PC-9 (cell line): ENCODE data around the gene TLE4. TPM values are rescaled to one million over a fixed set of nuclear protein-coding genes. Genes with fewer than 3 reads are reported as not detected.

ENCODE experiments used
- BruUV-seq: library from RNA; stranded (reverse); fragments of 400-500 nt; replicated peaks from 2 replicates; lab custom pipeline; 2021; lab: Mats Ljungman, UMichigan
- CTCF ChIA-PET: fragments of 300-600 bp; sonication (Branson Sonifier 250); formaldehyde crosslinking; loops from one replicate; lab custom pipeline; 2022; ENCODE audit warnings: antibody characterized with exemption; lab: Charles Lee
- POLR2A ChIA-PET: fragments of 300-600 bp; sonication (Branson Sonifier 250); formaldehyde crosslinking; loops from one replicate; lab custom pipeline; 2022; ENCODE audit warnings: antibody characterized with exemption; ENCODE audit not compliant: unreplicated experiment; lab: Charles Lee
- DNase-seq, 2 experiments: peaks; one replicate each; pipeline versions ENCODE4 v3.0.0 to v3.0.0-alpha.2; 2015 to 2022; ENCODE audit warnings: mixed read lengths in 1 of 2
- H2AFZ ChIP-seq: fragments of 200-600 bp; sonication (generic); 2 replicates; pipeline ENCODE4 v1.8.1; 2017; ENCODE audit warnings: antibody characterized with exemption
- H3F3A ChIP-seq: fragments of 200-600 bp; sonication (generic); 2 replicates; pipeline ENCODE4 v1.8.1; 2017; ENCODE audit warnings: antibody characterized with exemption, mild to moderate bottlenecking, low read depth; ENCODE audit not compliant: insufficient read depth
- H3K27ac ChIP-seq: fragments of 200-600 bp; sonication (generic); 2 replicates; pipeline ENCODE4 v1.6.1; 2016; ENCODE audit warnings: mixed run types
- H3K27me3 ChIP-seq: fragments of 200-600 bp; sonication (generic); 2 replicates; pipeline ENCODE4 v1.6.1; 2016; ENCODE audit warnings: low read depth, mixed run types; ENCODE audit not compliant: insufficient read depth
- H3K36me3 ChIP-seq: fragments of 200-600 bp; sonication (generic); 2 replicates; pipeline ENCODE4 v1.6.1; 2016; ENCODE audit warnings: low read depth, mixed run types
- H3K4me1 ChIP-seq: fragments of 200-600 bp; sonication (generic); replicated peaks from 2 replicates; pipeline ENCODE4 v1.6.1; 2016; ENCODE audit warnings: mixed run types; ENCODE audit not compliant: insufficient read depth
- H3K4me2 ChIP-seq: fragments of 200-600 bp; sonication (generic); 2 replicates; pipeline ENCODE4 v1.6.1; 2017; ENCODE audit warnings: mixed run types
- H3K4me3 ChIP-seq: fragments of 200-600 bp; sonication (generic); 2 replicates; pipeline ENCODE4 v1.6.1; 2016; ENCODE audit warnings: mixed run types
- H3K79me2 ChIP-seq: fragments of 200-600 bp; sonication (generic); 2 replicates; pipeline ENCODE4 v1.6.1; 2017; ENCODE audit warnings: low read depth, mixed run types
- H3K9me2 ChIP-seq: fragments of 200-600 bp; sonication (generic); 2 replicates; pipeline ENCODE4 v1.8.1; 2017; ENCODE audit warnings: mild to moderate bottlenecking; ENCODE audit not compliant: insufficient read depth
- H3K9me3 ChIP-seq: fragments of 200-600 bp; sonication (generic); 2 replicates; pipeline ENCODE4 v1.8.1; 2016; ENCODE audit warnings: low read depth; ENCODE audit not compliant: insufficient read depth
- H4K20me1 ChIP-seq: fragments of 200-600 bp; sonication (generic); 2 replicates; pipeline ENCODE4 v1.8.1; 2017; ENCODE audit not compliant: insufficient read depth
- EZH2 ChIP-seq: fragments of 200-600 bp; sonication (generic); IDR thresholded peaks from 2 replicates; pipeline ENCODE4 v1.8.0; 2017; ENCODE audit warnings: antibody characterized with exemption, low read depth
- intact Hi-C: fragments of 100-400 bp; cut with micrococcal nuclease; formaldehyde crosslinking; loops from one replicate; pipeline ENCODE4 v1.10.0; 2022; ENCODE audit not compliant: unreplicated experiment
- total RNA-seq: library from RNA; stranded (reverse); gene quantifications from 2 replicates; pipeline ENCODE4 v1.2.3, GENCODE V29; 2021
- TF ChIP-seq, protein P1 (sequence below): fragments of 200-600 bp; sonication (generic); conservative IDR thresholded peaks from 2 replicates; pipeline ENCODE4 v1.6.1; 2017; ENCODE audit warnings: mixed run types, antibody characterized with exemption, mild to moderate bottlenecking, moderate library complexity

TLE4 gene
- total RNA-seq, 1 experiment from 2014 or later: not detected

DNA sequence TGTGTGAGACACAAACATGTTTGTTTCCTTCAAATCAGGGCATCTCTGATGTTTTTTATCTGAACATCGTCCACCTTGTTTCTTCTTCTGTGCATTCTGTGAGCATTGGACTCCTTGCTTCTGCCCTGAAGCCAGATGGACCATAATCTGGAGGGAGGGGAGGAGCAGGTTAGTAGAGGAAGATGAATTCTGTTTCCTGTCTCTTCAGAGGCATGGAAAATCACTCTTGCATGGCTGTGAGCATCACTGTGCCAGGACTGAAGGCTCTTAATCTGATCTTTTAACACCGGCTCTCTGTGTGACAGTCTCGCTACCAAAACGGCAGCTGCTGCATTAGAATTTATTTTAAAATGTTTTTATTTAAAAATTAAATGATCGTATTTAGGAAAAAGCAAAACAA is 43.3 kb downstream of the TLE4 start:
- ChIA-PET POLR2A (no interaction called here), CTCF (no interaction called here)
- no TSS peak for BruUV-seq
- Histone ChIP-seq H3K4me3 (no peak overlapping the region), H3K36me3 (no peaks in the 10 kb centered on the region), H3K4me1 (no peaks in the 10 kb centered on the region), H3K9me2 (no peaks in the 10 kb centered on the region), H2AFZ (no peak overlapping the region), H3K4me2 (no peak overlapping the region), H3K79me2 (no peaks in the 10 kb centered on the region), H3K9me3 (no peaks in the 10 kb centered on the region), H3K27ac (no peak overlapping the region), H4K20me1 (no peaks in the 10 kb centered on the region), H3F3A (no peaks in the 10 kb centered on the region), H3K27me3 (no peaks in the 10 kb centered on the region)
- intact Hi-C loops: no loop called here
- DNase-seq: no peak
- TF ChIP-seq, protein P1, sequence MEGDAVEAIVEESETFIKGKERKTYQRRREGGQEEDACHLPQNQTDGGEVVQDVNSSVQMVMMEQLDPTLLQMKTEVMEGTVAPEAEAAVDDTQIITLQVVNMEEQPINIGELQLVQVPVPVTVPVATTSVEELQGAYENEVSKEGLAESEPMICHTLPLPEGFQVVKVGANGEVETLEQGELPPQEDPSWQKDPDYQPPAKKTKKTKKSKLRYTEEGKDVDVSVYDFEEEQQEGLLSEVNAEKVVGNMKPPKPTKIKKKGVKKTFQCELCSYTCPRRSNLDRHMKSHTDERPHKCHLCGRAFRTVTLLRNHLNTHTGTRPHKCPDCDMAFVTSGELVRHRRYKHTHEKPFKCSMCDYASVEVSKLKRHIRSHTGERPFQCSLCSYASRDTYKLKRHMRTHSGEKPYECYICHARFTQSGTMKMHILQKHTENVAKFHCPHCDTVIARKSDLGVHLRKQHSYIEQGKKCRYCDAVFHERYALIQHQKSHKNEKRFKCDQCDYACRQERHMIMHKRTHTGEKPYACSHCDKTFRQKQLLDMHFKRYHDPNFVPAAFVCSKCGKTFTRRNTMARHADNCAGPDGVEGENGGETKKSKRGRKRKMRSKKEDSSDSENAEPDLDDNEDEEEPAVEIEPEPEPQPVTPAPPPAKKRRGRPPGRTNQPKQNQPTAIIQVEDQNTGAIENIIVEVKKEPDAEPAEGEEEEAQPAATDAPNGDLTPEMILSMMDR: no peak
- no peak for TF ChIP-seq EZH2

DNA sequence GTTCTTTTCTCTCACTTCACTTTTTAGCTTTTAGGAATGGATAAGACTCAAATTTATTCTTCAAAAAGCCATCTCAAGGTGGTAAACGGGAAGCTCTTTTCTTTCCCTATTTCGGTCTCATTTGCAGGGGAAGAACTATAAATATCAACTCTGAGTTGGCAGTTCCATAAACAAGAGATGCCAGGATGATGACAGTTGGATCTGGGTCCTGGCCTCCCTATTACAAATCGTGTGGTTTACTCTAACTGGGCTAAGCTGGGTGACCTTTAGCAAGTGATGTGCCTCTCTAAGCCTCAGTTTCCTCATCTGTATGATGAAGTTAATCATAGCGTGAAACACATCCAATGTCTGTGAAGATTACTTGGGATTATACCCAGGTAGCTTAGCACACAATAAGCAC is 44.2 kb downstream of the TLE4 start:
- DNase-seq: no peak
- H3K9me3 ChIP-seq: no peaks in the 10 kb centered on the region
- intact Hi-C loops: no loop called here
- BruUV-seq: no TSS peak
- H3K27ac ChIP-seq: no peak overlapping the region
- no peaks in the 10 kb centered on the region for H3K9me2 ChIP-seq
- H3K79me2 ChIP-seq: no peaks in the 10 kb centered on the region
- ChIA-PET CTCF (interaction anchor here (0.5 kb wide), 1 partner anchor 1390 kb away, joined by 8 read pairs; no protein-coding TSS in a partner anchor), POLR2A (no interaction called here)
- TF ChIP-seq EZH2: no peak
- TF ChIP-seq, protein P1: no peak
- H3K4me3 ChIP-seq: no peak overlapping the region
- H4K20me1 ChIP-seq: no peaks in the 10 kb centered on the region
- H3K36me3 ChIP-seq: no peaks in the 10 kb centered on the region
- no peak overlapping the region for H2AFZ ChIP-seq
- no peaks in the 10 kb centered on the region for H3K4me1 ChIP-seq
- H3F3A ChIP-seq: no peaks in the 10 kb centered on the region
- no peaks in the 10 kb centered on the region for H3K27me3 ChIP-seq
- H3K4me2 ChIP-seq: no peak overlapping the region

DNA sequence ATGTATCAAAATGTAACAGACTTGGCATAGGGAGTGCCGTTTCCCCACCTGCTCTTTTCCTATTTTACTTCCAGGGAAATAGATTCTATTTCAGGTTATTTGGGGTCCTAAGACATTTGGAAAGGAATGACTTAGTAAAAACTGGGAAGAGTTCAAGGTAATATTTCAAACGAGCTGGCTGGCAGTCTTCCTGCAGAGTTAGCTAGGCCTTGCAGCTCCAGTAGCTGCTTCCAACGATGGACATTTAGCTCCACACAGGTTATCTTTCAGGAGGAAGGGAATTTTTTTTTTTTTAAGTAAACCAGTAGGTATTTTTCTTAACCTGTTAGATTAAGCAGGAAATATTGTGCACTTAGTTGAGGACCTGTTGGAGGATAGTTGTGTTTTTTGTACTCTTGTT is 45.2 kb downstream of the TLE4 start:
- Histone ChIP-seq H3K36me3 (no peaks in the 10 kb centered on the region), H2AFZ (no peak overlapping the region), H3K27ac (no peak overlapping the region), H3K9me3 (no peaks in the 10 kb centered on the region), H4K20me1 (no peaks in the 10 kb centered on the region), H3K4me2 (no peak overlapping the region), H3K9me2 (no peaks in the 10 kb centered on the region), H3K4me3 (no peak overlapping the region), H3F3A (no peaks in the 10 kb centered on the region), H3K27me3 (no peaks in the 10 kb centered on the region), H3K79me2 (no peaks in the 10 kb centered on the region), H3K4me1 (no peaks in the 10 kb centered on the region)
- ChIA-PET POLR2A (no interaction called here), CTCF (no interaction called here)
- no peak for DNase-seq
- intact Hi-C loops: no loop called here
- no peak for TF ChIP-seq EZH2
- TF ChIP-seq, protein P1: no peak
- no TSS peak for BruUV-seq
